GM21529 (cell line): ENCODE measurements around the gene PXN.
"Not testable (repeated sequence)": the region's sequence is repeated elsewhere in the genome, so short reads cannot be mapped to it uniquely, and the experiment has no call there.

Source experiments
- ATAC-seq: cut with Tn5 transposase; IDR thresholded peaks from one replicate; pipeline ENCODE4 v1.9.1; 2021; ENCODE audit not compliant: unreplicated experiment

The PXN gene

GRCh38 chr12:120227233-120228040 lies 38.1 kb downstream of the PXN start:
- ATAC-seq = no peak

DNA sequence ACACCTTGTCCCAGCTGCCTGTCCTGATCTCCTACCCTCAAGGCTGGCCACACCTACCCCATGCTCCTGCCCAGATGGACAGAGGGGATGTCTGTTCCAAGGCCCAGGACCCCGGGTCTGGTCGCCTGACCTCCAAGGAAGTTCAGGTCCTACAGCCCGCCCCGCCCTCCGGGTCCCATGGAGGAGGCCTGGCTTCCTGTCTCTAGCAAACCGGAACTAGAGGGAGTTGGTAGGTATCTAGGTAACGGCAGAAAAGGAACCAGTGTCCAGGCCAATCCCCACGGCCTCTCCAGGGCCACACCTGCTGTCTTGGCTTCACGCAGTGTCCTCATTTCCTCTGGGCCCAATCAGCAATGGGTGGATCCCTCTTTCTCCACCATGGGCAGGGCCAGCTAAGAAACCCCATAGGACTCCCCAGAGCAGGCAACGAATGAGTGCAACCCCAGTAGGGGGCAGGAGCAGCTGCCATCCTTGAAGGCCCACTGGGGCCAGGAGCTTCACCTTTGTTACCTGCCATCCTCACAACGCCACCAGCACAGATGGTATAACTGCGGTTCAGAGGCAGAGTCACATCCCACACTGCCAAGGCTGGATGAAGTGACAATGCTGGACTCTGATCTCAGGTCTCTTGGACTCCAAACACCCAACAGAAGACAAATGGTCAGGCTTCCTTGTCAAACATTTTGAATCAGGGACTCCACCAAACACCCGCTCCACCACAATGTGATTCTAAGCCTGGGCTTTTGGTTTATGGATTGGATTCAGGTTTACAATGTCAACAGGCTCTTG lies 39.5 kb downstream of the PXN start:
- no peak for ATAC-seq

DNA sequence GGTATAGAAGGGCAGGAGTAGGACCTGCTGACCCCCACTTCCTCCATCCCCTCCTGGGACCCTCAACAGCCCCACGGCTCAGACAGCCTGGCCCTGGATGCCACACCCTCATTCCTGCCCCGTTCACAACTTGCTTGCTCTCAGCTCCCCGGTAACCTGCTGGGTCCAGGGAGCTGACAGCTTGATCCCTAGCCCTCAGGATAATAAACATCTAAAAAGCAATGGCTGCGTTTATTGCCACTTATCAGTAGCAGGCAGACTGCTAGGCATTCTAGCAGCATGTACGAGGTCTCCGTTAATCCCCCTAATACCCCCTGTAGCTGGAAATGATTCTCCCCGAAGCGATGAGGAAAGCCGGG lies 40.4 kb downstream of the PXN start:
- no peak for ATAC-seq

DNA sequence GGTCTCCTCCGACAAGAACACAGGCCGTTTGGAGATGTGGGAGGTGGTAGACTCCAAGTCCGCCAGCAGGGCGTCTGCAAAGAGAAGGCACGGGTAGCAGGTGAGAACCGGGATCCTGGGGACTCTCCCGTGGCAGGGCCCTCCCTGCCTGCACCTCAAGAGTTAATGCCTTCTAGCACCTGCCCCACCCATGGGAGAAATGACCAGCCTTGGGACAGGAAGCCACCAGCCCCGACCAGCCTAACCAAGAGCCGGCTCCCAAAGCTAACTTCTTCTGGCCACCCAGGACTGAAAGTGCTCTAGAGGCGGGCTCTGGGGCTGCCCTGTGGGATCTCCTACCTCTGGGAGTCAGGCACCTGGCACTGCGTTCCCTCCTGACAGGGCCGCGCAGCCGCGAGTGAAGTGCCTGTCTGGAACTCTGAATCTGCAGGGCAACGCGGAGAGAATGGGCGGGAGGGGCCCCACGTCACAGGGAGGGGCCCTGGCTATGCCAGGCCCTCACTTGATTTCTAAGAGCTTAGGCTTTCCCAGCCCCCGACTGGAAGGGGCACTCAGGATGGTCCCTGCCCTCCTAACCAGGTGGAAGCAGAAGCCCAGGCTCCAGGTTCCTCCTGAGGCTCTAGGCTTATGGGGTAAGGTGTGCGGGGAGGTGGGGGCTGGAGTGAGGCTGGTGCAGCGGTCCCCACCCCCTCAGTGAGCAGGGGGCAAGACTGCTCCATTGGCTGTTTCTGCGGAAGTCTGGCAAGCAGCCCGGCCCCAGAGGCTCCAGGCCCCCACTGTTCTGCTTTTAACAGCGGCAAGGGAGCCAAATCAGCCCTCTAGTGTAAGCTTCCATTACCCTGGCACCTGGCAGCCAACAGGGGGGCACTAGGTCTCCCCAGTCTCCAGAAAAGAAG lies 41.0 kb downstream of the PXN start:
- no peak for ATAC-seq

- ATAC-seq = no peak
These were observed 41.8 kb downstream of the PXN start for GRCh38 chr12:120223458-120224303.

DNA sequence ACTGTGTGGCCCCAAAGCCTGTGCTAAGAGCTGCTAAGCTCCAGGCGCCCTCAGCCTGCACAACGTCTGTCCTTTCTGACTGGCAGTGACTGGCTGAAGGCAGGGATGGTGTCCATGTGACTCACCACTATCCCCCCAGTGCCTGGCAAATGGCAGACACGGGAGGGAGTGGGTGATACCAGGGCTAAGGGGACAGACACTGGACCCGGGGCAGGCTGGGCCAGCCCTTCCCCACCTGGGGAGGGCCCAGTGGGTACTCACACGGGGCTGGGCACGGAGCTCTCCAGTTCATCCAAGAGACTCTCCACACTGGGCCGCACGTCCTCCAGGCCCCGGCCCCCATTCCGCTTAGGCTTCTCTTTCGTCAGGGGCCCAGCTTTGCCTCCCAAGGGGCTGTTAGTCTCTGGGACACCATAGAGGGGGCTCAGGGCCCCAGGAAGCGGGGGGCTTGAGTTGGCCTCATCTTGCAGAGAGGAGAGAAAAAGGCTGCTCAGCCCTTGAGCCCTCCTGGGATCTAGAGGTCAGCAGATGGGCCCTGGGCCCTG lies 43.2 kb downstream of the PXN start:
- ATAC-seq = no peak

DNA sequence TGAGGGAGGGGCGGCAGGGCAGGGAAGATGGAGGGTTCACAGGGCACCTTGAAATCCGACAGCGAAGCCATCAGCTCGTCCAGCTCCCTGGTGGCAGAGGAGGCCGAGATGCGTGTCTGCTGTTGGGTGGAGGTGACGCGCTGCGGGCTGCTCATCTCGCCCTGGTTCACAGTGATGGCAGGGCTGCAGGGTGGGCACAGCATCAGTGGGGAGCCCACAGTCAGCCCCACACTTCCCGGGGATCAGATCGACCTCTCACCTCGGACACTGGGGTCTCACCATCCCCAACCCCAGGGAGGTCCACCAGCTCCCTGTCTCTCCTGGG lies 44.0 kb downstream of the PXN start:
- no peak for ATAC-seq

DNA sequence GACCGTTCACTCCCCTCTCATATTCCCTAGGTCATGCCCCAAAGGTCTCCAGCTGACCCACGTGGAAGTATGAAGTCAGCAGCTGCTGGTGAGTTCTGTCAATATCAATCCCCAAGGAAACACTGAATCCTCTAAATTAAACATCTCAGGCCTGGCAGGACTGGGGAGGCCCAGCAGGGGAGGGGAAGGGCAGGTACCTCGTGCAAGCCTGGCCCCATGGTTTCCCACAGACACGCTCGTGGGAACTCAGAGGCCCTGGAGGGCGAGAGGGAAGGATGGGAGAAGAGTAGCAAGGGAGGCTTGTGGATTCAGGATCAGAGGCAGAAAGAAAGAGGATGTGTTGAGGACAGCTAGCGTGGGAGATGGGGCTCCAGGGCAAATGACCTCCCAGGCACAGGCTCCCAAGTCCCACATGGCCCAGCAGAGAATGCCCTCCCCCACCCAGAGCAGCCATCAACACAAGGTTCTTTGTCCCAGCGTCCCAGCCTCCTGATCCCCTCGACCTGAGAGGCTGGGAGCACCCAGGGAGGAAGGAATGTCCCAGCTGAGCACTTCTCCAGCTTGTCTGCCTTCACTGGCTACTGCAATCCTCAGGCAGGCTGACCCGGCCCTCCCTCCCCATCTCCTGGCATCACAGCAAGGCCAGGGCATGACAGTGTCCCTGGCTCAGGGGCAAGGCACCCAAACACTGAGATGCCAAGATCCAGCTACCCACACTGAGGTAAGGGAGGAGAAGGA lies 44.5 kb downstream of the PXN start:
- no peak for ATAC-seq

DNA sequence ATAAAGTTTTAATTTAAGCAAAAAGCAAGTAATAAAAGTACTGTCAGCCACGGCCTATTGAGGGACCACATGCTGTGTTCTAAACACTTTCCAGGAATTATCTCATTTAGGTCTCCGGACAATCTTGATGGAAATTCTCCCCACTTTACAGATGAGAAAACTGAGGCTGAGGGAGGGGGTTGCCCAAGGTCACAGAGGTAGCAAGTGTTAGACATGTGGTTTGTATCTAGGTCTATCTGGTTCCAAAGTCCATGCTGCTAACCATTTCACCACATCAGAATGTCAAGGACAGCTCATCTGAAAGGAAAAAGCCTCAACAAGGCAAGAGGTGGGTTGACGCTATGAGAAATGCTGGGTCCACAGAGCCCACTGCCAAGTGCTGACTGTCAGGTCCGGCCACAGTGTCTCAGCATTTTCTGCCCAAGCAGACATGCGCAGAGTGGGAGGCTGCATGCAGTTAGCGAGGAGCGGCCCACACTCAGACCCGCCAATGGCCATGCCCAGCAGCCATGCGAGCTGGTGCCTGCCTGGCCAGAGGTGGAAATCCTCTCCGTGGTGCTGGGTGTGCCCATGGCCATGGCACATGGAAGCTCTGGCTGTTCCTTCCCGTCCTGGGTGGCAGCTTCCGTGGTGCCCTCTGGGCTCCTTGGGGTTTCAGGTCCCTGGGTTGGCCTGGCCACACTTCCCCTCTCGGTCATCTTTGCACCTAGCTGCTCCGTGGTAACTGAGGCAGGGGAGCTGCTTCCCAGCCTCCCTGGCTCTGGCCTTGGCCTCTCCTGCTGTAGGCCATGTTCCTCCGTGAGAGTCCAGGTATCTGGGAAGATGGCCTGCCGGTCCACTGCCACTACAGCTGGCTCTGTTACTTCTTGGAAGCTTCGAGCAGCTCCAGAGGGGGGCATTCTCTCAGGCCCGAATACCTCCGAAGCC lies 46.6 kb downstream of the PXN start:
- ATAC-seq = no peak

GRCh38 chr12:120216742-120217605 lies 48.6 kb downstream of the PXN start:
- ATAC-seq = no peak

GRCh38 chr12:120215766-120216735 lies 49.5 kb downstream of the PXN start:
- ATAC-seq = no peak

- no peak for ATAC-seq
These were observed 50.2 kb downstream of the PXN start for GRCh38 chr12:120215357-120215735.

- no peak for ATAC-seq
These were observed 50.7 kb downstream of the PXN start for GRCh38 chr12:120214626-120215356.

GRCh38 chr12:120213758-120214157 lies 51.8 kb downstream of the PXN start:
- no peak for ATAC-seq

- ATAC-seq = not testable (repeated sequence)
These were observed 52.3 kb downstream of the PXN start for GRCh38 chr12:120213182-120213581.

DNA sequence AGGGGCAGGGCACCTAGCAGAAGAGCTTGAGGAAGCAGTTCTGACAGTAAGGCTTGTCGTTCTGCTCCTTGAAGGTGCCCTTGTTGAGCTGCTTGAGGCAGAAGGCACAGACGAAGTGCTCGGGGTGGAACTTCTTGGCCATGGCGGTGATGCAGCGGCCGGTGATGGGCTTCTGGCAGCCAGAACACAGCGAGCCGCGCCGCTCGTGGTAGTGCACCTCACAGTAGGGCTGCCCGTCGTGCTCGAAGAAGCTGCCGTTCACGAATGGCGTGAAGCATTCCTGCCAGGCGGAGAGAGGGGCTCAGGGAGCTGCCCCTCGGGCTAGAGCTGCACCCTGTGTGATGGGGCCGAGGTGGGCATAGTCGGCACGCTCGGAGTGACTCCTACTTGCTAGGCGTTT lies 53.2 kb downstream of the PXN start:
- no peak for ATAC-seq
